GM18505 (cell line): ENCODE results near the gene CRYBG1.

Experiments used
- ATAC-seq: cut with Tn5 transposase; IDR thresholded peaks from one replicate; pipeline ENCODE4 v1.9.1; 2021; ENCODE audit not compliant: unreplicated experiment
- POLR2A ChIP-seq: IDR thresholded peaks from 4 replicates; pipeline ENCODE4 v1.6.1; 2011; ENCODE audit warnings: borderline replicate concordance; ENCODE audit not compliant: insufficient read depth, insufficient read length; ENCODE audit errors: extremely low read depth

CRYBG1 gene

DNA sequence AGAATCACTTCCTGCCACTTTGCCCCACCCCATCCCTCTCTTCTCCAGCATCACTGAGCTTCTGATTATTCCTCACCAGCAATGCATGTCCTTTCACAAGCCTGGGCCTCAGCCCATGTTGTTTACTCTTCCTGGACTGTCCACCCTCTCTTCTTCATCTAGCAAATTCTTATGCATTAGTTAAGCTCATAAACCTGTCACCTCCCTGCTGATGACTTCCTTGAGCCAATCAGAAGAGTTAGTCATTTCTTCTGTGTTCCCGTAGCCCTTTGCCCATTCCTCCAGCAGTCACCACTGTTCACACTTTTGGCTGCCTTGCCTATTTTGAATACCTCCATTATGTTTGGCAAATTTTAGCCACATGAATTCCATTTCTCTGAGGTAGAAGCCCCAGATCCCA is 4.1 kb upstream of the CRYBG1 start:
- ATAC-seq = no peak
- TF ChIP-seq POLR2A = no peak

DNA sequence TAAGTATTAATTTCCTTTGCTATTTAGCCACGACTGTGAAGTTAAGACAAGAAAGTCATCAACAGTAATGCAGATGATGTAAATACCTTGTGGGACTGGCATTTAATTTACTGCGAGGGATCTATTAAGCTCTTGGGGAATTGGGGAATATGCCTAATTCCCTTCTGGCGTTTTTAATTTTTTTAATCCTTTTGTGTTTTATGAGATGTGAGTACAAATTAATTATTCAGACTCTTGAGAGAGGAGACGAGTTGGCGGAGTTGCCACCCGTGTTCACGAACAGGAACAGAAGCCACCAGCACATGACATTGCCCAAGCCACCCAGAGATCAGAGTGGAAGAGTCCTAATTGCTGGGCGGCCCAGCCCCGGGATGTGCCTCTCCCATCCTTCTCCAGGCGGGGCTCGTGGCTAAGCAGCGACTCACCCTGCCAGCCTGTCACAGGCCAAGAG is 533 bp upstream of the CRYBG1 start:
- TF ChIP-seq POLR2A = no peak
- ATAC-seq = no peak

DNA sequence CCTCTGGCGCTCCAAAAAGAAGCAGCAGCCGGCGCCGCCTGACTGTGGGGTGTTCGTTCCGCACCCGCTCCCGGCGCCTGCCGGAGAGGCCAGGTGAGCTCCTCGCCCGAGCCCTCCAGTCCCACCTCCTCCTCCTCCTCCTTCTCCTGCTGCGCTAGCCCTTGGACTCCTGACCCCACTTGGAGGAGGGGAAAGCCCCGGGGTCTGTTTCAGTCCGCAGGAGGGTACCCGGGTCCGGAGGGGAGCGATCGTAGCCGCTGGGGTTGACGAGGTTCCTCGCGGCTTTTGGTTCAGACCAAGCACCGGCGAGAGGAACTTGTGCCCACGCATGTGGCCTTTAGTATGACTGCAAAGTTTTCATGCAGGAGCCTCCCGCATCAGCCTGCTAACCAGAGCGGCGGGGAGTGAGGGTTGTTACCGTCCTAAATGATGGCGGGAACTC is 493 bp downstream of the CRYBG1 start:
- peak; percentile 20 for ATAC-seq

DNA sequence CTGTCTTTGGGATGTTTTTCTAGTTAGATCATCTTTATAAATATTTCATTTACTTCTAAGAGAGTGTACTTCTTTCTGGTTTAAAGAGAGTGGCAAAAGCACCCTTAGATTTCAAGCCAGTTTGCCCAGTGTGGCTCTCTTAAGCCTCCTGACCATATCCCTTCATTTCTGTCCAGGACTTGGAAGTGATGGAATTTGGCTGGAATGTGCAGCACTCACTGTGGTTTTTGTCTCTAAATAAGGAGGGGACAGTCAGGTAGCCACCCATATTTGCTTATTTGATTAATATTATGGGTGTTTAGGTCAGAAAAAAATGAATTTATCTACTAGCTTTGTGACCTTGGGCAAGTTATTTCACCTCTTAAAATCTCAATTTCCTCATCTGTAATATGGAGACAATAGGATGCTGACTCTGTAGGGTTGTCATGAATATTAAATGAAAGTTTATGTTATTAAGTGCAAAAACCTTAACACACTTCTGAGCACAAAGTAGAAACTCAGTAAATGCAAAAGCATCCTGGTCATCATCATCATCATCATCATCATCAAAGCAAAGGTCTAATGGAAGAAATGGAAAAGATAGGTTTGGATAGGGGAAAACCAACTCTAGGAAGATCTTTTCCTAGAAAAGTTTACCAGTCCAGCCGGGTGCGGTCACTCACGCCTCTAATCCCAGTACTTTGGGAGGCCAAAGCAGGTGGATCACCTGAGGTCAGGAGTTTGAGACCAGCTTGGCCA is 3.1 kb downstream of the CRYBG1 start:
- TF ChIP-seq POLR2A = no peak
- no peak for ATAC-seq

More for the DNA sequence above, 493 bp downstream of the CRYBG1 start:
- no peak for TF ChIP-seq POLR2A

DNA sequence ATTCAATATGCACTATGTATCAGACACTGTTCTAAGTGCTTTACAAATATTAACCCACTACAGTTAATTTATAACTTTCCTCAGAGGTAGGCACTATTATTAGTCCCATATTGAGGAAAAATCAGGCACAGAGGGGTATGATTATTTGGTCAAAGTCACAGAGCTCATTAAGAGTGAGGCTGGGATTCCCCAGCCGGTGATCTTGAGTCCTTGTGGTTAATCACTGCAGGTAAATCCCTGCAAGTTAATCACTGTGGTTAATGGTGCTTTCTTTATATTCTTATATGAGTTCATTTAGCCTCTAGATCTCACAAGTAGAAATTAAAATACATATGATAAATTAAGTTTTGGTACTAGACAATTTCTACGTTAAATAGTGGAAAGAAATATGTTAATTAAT is 9.2 kb downstream of the CRYBG1 start:
- ATAC-seq = no peak
- no peak for TF ChIP-seq POLR2A

DNA sequence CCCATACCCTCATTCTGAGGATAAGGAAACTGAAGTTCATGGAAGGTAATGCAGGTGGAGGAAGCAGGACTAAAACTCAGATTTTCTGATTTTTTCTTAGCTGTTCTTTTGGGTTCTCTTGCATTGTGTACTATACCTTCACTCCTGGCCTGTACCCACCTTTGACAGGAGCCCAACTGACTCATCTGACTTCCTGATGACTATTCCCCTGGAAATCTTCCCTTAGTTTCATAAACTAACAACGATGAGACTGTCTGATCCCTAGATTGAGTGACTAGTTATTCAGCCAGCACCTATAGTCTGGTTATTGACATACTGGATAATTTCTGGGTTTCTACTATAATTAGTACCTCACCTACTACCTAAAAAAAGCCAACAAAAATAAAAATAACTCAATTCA is 10.1 kb downstream of the CRYBG1 start:
- no peak for TF ChIP-seq POLR2A
- no peak for ATAC-seq

DNA sequence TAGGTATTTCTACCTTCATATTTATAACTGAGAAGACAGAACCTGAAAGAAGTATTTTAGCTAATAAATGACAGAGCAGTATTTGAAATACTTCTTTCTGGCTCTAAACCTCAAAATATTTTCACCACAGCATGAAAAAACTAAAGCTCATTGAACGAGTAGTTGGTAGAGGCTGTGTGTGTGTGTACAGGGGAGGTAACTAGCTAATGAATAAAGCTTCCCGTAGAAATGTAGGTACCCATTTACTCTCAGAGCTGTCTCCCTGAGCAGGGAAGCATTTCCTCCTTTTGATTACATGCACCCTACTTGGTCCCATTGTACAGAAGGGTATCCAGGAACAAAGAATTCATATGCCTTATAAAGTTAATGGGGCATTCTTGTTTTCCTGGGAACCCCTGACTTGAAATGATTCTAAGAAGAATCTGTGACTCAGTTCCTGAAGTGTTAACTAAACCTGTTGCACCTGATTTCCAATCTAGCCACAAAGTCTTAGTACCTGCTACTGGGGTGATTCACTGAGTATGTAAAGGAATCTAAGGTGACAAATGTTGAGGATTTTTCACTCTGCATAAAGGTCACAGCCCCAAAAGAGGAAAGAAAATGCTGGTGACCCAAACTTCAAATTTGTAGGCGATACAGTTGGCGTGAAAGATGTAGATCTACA is 12.5 kb downstream of the CRYBG1 start:
- TF ChIP-seq POLR2A = no peak
- no peak for ATAC-seq

DNA sequence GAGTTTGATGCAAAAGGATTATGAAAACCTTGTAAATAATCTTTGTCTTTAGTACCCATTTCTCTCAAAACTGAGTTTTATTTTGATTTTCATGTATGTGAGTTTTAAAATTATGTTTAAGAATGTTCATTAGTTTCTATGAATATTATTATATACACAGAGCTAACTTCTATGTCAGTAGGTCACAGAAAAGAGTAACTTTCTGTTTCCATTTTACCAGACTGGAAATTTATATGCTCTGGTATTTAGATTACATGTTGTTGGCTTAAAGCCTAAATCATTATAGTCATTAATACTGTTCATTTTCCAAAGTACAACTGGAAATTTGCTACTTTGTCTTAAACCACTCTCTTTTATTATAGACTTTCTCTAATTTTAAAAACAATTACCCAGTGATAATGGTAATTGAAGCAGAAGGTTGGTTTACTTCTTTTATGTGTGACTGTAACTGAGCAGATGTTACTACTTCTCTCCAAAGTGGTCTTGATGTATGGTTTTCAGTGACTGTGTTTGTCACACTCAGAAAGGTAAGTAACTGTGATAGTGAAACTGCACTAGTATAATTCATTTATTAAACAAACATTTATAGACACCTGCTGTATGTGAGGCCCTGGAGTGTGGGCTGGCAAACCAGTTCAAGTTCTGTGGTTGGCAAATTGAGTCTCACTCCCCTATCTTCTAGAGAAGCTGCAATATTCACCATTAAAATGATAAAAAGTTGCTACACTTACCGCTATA is 13.2 kb downstream of the CRYBG1 start:
- no peak for ATAC-seq
- TF ChIP-seq POLR2A = no peak

DNA sequence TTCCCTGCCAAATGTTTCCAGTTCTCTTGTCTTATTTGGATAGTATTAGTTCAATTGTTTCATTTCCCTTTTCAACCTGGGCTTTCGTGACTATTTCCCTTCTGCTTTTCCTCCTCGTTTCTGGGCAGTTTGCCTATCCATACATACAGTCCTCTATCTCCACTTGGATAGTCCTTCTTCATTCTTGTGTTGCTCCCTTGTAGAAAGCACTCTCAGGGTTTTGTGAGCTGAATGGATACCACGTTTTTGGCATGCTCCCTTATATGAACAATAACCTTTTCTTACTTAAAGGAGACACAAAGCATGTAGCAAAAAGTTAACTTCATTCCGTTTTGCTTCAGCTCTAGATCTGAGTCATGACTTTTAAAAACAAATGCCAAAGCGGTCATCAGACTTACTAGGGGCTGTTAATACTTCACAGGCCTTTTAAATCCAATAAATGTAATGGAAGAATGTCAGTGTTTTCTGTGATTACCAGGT is 16.6 kb downstream of the CRYBG1 start:
- no peak for TF ChIP-seq POLR2A
- no peak for ATAC-seq

DNA sequence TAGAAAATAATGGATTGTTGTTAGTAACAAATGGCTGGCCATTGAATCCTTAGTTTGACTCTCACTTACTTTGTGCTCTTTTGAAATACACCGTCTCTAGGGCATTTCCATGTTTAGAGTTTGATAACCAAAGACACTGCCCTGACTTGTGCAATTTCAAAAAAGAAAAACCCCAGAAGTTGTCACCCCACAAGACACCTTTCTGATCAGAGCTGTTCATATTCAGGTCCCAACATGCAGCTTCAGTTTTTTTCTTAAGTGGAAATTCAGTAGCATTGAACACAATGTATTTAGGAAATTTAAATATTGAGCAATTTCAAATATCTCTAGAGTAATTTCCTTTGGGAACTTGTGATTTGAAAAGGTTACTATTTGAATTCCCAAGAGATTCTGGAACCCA is 19.4 kb downstream of the CRYBG1 start:
- no peak for ATAC-seq
- TF ChIP-seq POLR2A = no peak

DNA sequence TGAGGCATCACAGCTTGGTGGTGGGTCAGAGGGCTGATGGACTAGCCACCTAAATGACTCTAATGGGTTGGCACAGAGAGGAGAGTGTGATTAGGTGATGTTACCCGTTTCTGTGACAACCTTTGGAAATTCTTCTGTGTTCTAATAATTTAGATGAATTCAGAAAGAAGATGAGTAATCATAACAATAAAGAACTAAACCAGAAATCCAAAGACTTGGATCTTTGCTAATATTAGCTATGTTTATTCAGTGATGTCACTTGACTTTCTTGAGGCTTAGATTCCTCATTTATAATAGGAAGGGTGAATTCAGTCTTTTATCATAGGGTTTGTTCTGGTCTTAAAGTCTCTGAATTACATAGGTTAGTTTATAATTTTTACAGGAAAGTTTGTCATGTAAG is 19.9 kb downstream of the CRYBG1 start:
- TF ChIP-seq POLR2A = no peak
- ATAC-seq = no peak

DNA sequence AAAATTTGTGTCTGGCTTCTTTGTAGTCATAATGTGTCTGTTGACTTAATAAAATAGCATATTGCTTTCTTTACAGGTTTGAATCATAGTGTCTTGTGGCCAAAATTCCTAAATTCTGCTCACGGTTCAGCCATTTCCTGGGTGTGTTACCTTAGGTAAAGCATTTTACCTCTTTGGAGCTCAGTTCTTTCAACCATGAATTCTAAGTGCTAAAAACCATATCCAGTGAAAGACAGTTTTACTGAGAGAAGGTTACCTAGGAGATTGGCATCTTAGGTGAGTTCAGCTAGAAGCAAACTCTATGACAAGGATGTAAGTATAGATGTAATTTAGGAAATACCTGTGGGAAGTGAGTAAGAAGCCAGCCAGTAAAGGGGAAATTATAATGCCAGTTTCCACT is 20.7 kb downstream of the CRYBG1 start:
- no peak for ATAC-seq
- TF ChIP-seq POLR2A = no peak

DNA sequence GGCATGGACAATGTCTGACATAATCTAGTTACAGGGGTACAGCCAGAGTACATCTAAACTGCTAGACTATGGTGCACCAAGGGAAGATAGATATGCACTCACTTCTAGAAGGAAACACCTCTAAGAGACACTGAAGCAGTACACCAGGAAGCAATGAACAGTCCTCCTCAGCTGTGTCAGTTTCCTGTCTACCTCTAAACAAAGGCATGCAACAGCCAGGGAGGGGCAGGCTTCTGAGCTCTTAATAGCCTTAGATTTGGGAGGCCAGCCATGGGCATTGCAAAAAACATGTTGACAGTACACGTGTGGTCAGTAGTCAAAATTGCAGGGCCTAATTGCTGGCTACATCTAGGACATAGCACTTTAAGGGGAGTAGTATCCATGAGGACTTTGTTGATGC is 21.4 kb downstream of the CRYBG1 start:
- no peak for TF ChIP-seq POLR2A
- ATAC-seq = no peak
